ENCODE results near the gene PON1.

- TF ChIP-seq CTCF (IDR thresholded peaks at IDR 0.05) (no peak), POLR2A (IDR thresholded peaks at IDR 0.05) (no peak)
Observed at GRCh38 chr7:95322396-95322795, 1.9 kb downstream of the PON1 start.

Measured in thyroid gland (tissue), 4 donors.